Trophoblast cell (in vitro differentiated cells and primary cell): ENCODE data around the gene EIF3CL.
"Not testable (repeated sequence)": the region's sequence is repeated elsewhere in the genome, so short reads cannot be mapped to it uniquely, and the experiment has no call there.

ENCODE experiments used
- DNase-seq, 2 donors: peaks; one replicate each; pipeline ENCODE4 v3.0.0-alpha.2; 2016
- H2AFZ ChIP-seq: 2 replicates; pipeline ENCODE4 v1.6.1; 2013; ENCODE audit warnings: low read length, moderate library complexity, mild to moderate bottlenecking; ENCODE audit not compliant: insufficient read depth, poor library complexity
- H2AK5ac ChIP-seq: 2 replicates; pipeline ENCODE4 v1.6.1; 2013; ENCODE audit warnings: mild to moderate bottlenecking, low read length
- H2BK120ac ChIP-seq: 2 replicates; pipeline ENCODE4 v1.6.1; 2013; ENCODE audit warnings: low read length, mild to moderate bottlenecking, moderate library complexity; ENCODE audit not compliant: insufficient read depth, poor library complexity
- H2BK12ac ChIP-seq: 2 replicates; pipeline ENCODE4 v1.6.1; 2013; ENCODE audit warnings: mild to moderate bottlenecking, low read length, moderate library complexity
- H2BK5ac ChIP-seq: 2 replicates; pipeline ENCODE4 v1.6.1; 2013; ENCODE audit warnings: low read length, low read depth, moderate library complexity, mild to moderate bottlenecking; ENCODE audit not compliant: poor library complexity
- H3K14ac ChIP-seq: 2 replicates; pipeline ENCODE4 v1.6.1; 2013; ENCODE audit warnings: mild to moderate bottlenecking, low read length
- H3K18ac ChIP-seq: 2 replicates; pipeline ENCODE4 v1.6.1; 2013; ENCODE audit warnings: mild to moderate bottlenecking, low read length
- H3K23ac ChIP-seq: 2 replicates; pipeline ENCODE4 v1.6.1; 2013; ENCODE audit warnings: low read length
- H3K27ac ChIP-seq: 2 replicates; pipeline ENCODE4 v1.5.1; 2013; ENCODE audit warnings: low read depth, mild to moderate bottlenecking, inconsistent platforms, low read length, moderate library complexity
- H3K27me3 ChIP-seq: 2 replicates; pipeline ENCODE4 v1.6.1; 2013; ENCODE audit warnings: inconsistent platforms, mild to moderate bottlenecking, low read length, moderate library complexity; ENCODE audit not compliant: insufficient read depth
- H3K36me3 ChIP-seq, 2 experiments: 1 replicate in 1 of 2; 2 replicates in 1 of 2; pipeline ENCODE4 v1.6.1; 2013; ENCODE audit warnings: low read length in 2 of 2, mild to moderate bottlenecking in 2 of 2, moderate library complexity in 1 of 2; ENCODE audit not compliant: insufficient read depth in 2 of 2, control insufficient read depth in 1 of 2
- H3K4ac ChIP-seq: 2 replicates; pipeline ENCODE4 v1.6.1; 2013; ENCODE audit warnings: low read depth, mild to moderate bottlenecking, low read length, moderate library complexity
- H3K4me1 ChIP-seq, 2 experiments: 1 replicate in 1 of 2; 2 replicates in 1 of 2; pipeline ENCODE4 v1.6.1; 2013; ENCODE audit warnings: low read length in 2 of 2, mild to moderate bottlenecking in 2 of 2, moderate library complexity in 1 of 2; ENCODE audit not compliant: insufficient read depth in 2 of 2, control insufficient read depth in 1 of 2
- H3K4me2 ChIP-seq: 2 replicates; pipeline ENCODE4 v1.6.1; 2013; ENCODE audit warnings: inconsistent platforms, mild to moderate bottlenecking, low read length, moderate library complexity
- H3K4me3 ChIP-seq: 2 replicates; pipeline ENCODE4 v1.5.1; 2013; ENCODE audit warnings: mild to moderate bottlenecking, low read depth, low read length, inconsistent platforms
- H3K79me1 ChIP-seq: one replicate; pipeline ENCODE4 v1.6.1; 2013; ENCODE audit warnings: low read length
- H3K79me2 ChIP-seq: 2 replicates; pipeline ENCODE4 v1.6.1; 2013; ENCODE audit warnings: low read length, mild to moderate bottlenecking; ENCODE audit not compliant: control insufficient read depth, insufficient read depth, poor library complexity
- H3K9ac ChIP-seq: 2 replicates; pipeline ENCODE4 v1.6.1; 2013; ENCODE audit warnings: mild to moderate bottlenecking, low read length
- H3K9me3 ChIP-seq: 2 replicates; pipeline ENCODE4 v1.6.1; 2013; ENCODE audit warnings: low read depth, mild to moderate bottlenecking, control low read depth, inconsistent platforms, low read length; ENCODE audit not compliant: insufficient read depth
- H4K12ac ChIP-seq: 2 replicates; pipeline ENCODE4 v1.6.1; 2013; ENCODE audit warnings: low read depth, mild to moderate bottlenecking, low read length, moderate library complexity
- H4K8ac ChIP-seq: 2 replicates; pipeline ENCODE4 v1.6.1; 2013; ENCODE audit warnings: low read depth, mild to moderate bottlenecking, low read length, moderate library complexity
- H4K91ac ChIP-seq: one replicate; pipeline ENCODE4 v1.6.1; 2013; ENCODE audit warnings: low read depth, mild to moderate bottlenecking, low read length, moderate library complexity
- whole genome bisulfite sequencing: extraction: QIAGEN DNeasy Blood & Tissue Kit; methylation state at CpG from one replicate; pipeline ENCODE4 v1.1.7; 2013; ENCODE audit warnings: missing lambda C conversion rate; ENCODE audit not compliant: insufficient read length, insufficient coverage; ENCODE audit errors: extremely low coverage; 5-methylcytosine and 5-hydroxymethylcytosine counted together

The EIF3CL gene

DNA sequence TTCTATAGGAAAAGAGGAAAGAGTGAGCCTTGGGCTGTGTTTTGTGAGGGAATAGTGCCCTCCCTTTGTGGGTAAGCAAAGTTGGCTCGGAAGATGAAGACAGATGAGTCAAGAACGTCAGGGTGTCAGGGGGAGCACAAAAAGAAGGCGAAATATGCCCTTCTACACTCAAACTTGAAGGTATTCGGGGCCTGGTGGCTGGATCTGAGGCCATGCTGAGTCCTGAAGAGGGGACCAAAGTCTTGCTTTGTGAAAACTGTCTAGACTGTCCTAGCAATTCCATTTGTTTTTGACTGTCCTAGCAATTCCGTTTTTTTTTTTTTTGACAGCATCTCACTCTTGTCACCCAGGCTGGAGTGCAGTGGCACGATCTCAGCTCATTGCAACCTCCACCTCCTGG, 35.3 kb upstream of the EIF3CL start:
- not testable (repeated sequence) for H4K8ac ChIP-seq, H2BK12ac ChIP-seq, H3K4me2 ChIP-seq, H3K9me3 ChIP-seq, H3K36me3 ChIP-seq, H2AK5ac ChIP-seq, H3K27ac ChIP-seq, H3K18ac ChIP-seq, H3K9ac ChIP-seq, H3K23ac ChIP-seq, DNase-seq, H4K12ac ChIP-seq, H3K4ac ChIP-seq, H3K79me2 ChIP-seq, H3K4me3 ChIP-seq, H2BK120ac ChIP-seq, H2AFZ ChIP-seq, H2BK5ac ChIP-seq, H3K79me1 ChIP-seq, H3K4me1 ChIP-seq, H3K27me3 ChIP-seq, H3K14ac ChIP-seq, H4K91ac ChIP-seq
- WGBS = no CpG with 5 or more reads among the region's 6 CpGs

DNA sequence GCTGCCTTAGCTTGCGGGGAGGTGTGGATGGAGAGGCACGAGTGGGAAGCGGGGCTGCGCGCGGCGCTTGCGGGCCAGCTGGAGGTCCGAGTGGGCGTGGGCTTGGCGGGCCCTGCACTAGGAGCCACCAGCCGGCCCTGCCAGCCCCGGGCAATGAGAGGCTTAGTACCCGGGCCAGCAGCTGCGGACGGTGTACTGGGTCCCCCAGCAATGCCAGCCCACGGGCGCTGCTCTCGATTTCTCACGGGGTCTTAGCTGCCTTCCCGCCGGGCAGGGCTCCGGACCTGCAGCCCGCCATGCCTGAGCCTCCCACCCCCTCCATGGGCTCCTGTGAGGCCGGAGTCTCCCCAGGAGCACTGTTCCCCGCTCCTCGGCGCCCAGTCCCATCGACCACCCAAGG, 31.7 kb upstream of the EIF3CL start:
- not testable (repeated sequence) for H3K79me1 ChIP-seq, H4K12ac ChIP-seq, H4K91ac ChIP-seq, H3K23ac ChIP-seq, H2BK120ac ChIP-seq, H3K27me3 ChIP-seq, H2BK5ac ChIP-seq, H2AFZ ChIP-seq, H2AK5ac ChIP-seq, H3K36me3 ChIP-seq, H3K79me2 ChIP-seq, H3K4me1 ChIP-seq, H3K4me3 ChIP-seq, H3K4me2 ChIP-seq, H3K4ac ChIP-seq, H4K8ac ChIP-seq, DNase-seq, H3K18ac ChIP-seq, H3K27ac ChIP-seq, H3K9me3 ChIP-seq, H3K14ac ChIP-seq, H2BK12ac ChIP-seq, H3K9ac ChIP-seq
- no CpG with 5 or more reads among the region's 29 CpGs for WGBS

DNA sequence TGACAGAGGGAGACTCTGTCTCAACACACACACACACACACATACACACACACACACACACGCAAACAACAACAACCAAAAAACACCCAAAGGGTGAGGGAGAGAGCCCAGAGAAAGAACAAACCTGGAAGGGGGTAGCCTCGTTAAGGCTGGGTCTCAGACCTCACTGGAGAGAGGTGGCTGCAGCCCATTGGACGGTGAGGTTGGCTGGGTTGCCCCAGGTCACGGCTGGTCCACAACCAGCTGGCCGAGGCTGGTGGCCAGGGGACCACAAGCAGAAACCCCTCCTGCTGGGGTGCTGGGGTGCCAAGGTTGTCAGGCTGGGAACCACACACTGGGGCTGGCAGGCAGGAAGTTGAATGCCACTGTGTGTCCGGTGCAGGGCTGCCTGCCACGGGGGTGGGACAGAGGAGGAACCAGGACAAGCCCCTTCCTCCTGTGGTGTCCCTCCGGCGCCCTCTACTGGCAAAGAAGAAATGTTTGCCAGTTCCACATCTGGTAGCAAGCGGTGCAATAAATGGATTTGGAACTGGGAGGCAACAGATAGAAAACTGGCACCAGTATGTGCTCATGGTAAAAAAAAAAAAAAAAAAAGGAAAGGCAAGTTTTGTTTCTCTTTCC, 22.5 kb upstream of the EIF3CL start:
- not testable (repeated sequence) for DNase-seq, H3K79me2 ChIP-seq, H3K14ac ChIP-seq, H3K23ac ChIP-seq, H3K79me1 ChIP-seq, H2BK12ac ChIP-seq, H3K36me3 ChIP-seq, H3K9me3 ChIP-seq, H4K12ac ChIP-seq, H2AK5ac ChIP-seq, H2BK5ac ChIP-seq, H3K4me3 ChIP-seq, H3K4ac ChIP-seq, H4K8ac ChIP-seq, H3K27me3 ChIP-seq, H3K18ac ChIP-seq, H4K91ac ChIP-seq, H2BK120ac ChIP-seq, H3K4me2 ChIP-seq, H2AFZ ChIP-seq, H3K9ac ChIP-seq, H3K4me1 ChIP-seq, H3K27ac ChIP-seq
- WGBS = no CpG with 5 or more reads among the region's 10 CpGs

DNA sequence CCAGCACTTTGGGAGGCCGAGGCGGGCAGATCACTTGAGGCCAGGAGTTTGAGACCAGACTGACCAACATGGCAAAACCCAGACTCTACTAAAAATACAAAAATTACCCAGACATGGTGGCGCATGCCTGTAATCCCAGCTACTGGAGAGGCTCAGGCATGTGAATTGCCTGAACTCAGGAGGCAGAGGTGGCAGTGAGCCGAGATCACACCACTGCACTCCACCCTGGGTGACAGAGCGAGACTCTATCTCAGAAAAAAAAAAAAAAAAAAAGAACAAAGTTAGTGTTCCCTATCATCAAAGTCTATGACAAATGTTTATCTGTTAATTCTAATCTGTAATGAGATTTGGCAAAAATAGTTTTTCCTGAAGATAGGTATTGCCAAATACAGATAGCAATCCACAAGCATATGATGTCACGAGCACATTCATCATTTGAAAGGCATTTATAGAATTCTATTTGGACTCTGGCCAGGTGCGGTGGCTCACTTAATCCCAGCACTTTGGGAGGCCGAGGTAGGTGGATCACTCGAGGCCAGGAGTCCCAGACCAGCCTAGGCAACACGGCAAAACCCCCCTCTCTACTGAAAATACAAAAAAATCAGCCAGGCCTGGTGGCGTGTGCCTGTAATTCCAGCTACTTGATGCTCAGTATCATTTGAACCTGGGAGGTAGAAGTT, 17.6 kb upstream of the EIF3CL start:
- H3K4me3 ChIP-seq, H3K79me2 ChIP-seq, H3K18ac ChIP-seq, DNase-seq, H2BK5ac ChIP-seq, H2BK12ac ChIP-seq, H3K4me2 ChIP-seq, H3K27me3 ChIP-seq, H3K27ac ChIP-seq, H2BK120ac ChIP-seq, H3K23ac ChIP-seq, H3K4ac ChIP-seq, H3K36me3 ChIP-seq, H3K9me3 ChIP-seq, H2AFZ ChIP-seq, H3K79me1 ChIP-seq, H3K14ac ChIP-seq, H4K91ac ChIP-seq, H3K9ac ChIP-seq, H4K8ac ChIP-seq, H3K4me1 ChIP-seq, H2AK5ac ChIP-seq, H4K12ac ChIP-seq: not testable (repeated sequence)
- no CpG with 5 or more reads among the region's 11 CpGs for WGBS
